HUDEP-2 (cell line): ENCODE measurements around the gene ZNF654.
"Not testable (repeated sequence)": the region's sequence is repeated elsewhere in the genome, so short reads cannot be mapped to it uniquely, and the experiment has no call there.

Experiments
- DNase-seq, 76 experiments: peaks; one replicate each; lab custom pipeline; 2025; ENCODE audit not compliant: unreplicated experiment in 76 of 76; lab: John Stamatoyannopoulos, UW

ZNF654 gene

DNA sequence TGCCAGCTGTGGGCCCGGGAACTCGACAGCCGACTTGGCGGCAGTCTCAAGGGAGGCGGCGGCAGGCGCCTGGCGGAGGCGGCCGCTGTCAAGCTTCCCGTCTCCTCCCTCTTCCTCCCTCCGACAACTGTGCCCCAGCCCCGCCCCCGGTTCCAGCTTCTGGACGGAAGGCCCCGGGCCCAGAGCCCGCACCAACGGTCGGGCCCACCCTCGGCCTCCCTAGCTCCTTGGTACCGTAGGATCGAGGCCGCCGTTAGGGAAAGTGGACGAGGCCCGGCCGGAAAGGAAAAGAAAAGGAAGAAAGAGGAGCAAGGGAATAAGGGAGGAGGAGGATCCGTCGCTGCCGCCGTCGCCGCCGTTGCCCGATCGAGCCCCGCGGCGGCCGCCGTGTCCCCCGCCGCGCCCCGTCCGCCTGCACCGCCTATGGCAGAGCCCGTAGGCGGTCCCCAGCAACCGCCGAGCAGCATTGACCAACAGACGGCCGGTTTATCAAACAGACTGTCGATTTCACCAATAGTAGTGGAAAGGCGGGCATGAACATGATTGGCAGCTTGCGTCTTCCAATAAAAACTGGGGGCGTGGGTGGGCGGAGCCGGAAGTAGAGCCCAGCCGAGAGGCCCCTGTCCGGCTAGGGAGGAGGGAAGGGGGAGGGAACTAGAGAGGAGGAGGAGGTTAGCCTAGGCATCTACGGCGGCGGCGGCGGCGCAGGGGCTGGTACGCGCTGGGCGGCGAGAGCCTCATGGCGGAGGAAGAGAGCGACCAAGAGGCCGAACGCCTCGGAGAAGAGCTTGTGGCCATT, at the start of gene ZNF654, which contains the start of gene CGGBP1:
Gene ZNF654 (plus strand): TSS at position 675 of the 799 bp plus-strand sequence. CDS start 65 bp downstream, at position 740.
Gene CGGBP1 (minus strand): TSS at position 425 of the 799 bp plus-strand sequence. CDS start 3,029 bp downstream, outside the sequence.
- peak; percentile 20 to 99 (median 96) for DNase-seq

DNA sequence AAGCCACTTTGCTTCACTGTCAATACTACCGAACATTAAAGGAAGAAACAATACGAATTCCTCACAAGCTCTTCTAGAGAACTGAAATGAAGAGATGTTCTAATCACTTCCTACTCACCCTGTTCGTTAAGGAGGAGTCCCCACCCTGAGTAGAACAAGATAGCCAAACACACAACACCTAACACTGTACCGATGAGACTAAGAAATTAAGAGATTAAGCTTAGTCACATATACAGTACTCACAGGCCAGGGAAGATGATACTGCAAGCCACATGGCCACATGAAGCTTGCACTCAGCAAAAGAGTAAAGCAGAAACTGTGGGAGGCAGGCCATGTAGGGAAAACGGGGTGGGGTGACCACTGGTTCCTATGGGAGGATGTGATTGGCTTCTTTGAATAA, 48.2 kb upstream of the ZNF654 start:
- DNase-seq = peak in 1 of 76 experiments; percentile 7

DNA sequence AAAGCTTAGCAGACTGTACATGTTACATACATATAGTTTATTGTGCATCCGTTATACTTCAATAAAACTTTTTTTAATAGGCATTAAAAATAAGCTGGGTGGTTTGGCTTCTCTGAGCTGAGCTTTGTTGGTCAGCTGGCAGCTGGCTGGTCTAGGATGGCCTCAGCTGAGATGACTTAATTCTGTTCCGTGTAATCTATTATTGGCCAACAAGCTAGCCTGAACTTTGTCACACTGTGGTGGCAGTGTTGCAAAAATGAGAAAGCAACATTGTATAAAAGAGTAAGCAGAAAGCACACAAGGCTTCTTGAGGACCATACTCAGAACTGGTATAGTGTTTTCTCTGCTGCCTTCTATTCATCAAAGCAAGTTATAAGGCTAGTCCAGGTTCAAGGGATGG, 45.5 kb upstream of the ZNF654 start:
- DNase-seq = no peak

DNA sequence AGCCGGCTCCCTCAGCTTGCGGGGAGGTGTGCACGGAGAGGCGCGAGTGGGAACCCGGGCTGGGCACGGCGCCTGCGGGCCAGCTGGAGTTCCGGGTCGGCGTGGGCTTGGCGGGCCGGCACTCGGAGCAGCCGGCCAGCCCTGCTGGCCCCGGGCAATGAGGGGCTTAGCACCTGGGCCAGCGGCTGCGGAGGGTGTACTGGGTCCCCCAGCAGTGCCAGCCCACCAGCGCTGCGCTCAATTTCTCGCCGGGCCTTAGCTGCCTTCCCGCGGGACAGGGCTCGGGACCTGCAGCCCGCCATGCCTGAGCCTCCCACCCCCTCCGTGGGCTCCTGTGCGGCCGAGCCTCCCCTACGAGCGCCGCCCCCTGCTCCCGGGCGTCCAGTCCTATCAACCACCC, 43.4 kb upstream of the ZNF654 start:
- not testable (repeated sequence) for DNase-seq

DNA sequence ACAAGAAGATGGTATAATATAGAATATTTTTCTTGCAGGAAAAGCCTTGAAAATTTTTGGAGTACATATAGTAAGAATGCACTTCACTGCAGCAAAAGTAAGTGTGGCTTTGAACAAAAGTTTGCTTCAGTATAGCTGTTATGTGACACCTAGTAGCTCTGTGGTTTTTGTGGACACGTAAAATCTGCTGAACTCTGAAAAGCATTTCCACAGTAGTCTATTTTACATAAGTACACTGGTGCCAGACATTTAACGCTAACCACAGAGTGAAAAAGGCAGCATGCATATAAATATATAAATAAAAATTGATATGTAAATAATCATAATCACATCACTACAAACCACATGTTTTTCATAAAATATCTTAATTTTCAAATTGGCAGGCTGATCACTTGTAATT, 40.0 kb upstream of the ZNF654 start:
- DNase-seq = no peak

DNA sequence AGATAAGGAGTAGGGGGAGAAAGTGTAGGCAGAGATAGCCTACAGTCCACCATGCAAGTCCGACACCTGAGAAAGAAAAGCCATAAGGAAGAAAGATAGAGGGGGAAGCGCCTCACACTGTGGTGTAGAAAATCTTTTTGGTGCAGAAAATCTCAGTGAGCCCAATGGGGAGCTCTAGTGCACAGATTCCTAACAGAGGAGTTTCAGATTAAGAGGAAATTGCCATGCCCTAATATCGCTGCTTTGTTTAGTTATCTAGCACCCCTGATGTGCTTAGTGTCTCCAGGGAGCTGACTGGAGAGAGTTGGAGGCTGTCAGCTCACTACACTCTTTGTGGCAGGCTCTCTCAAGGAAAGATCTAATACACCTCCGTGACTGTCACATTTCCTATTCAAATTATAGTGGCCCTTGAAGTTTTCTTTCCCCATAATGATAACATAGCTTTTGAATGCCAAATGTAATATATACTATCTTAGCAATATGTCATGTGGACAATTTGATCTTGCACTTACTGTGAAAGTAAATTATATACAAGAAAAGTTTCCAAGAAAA, 34.0 kb upstream of the ZNF654 start:
- no peak for DNase-seq

DNA sequence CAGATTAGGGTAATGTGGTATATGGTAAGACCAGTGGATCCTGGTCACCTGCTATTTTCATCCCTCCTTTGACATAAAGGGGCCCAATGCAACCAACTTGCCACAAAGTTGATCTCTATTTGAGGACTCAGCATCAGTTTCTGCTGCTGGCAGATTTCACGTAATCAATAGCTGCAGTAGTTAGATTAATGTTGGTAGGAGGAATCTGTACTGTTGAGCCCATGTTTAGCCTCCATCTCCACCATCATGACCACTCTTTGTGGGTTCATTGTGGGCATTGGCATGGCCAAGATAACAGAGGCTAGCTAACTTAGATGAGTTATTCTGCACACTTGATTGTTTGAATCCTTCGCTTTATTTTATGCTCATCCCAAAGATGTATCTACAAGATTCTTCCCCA, 30.2 kb upstream of the ZNF654 start:
- DNase-seq = no peak

DNA sequence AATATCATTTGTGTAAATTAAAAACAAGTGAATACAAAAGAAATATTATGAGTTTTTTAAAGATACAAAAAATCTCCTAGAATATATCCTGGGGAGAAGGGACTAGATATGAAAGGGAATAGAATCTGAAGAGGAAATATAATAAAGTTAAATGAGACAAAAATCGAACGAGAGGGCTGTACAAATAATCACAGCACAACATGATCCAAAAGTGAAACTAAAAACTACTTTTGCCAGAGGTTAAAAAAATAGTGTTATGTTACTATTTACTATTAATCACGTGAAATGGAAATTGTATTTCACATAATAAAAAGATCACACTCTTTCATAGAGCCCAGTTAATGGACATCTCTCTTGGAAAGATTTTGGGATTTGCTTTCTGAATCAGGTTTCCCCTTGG, 28.8 kb upstream of the ZNF654 start:
- no peak for DNase-seq

DNA sequence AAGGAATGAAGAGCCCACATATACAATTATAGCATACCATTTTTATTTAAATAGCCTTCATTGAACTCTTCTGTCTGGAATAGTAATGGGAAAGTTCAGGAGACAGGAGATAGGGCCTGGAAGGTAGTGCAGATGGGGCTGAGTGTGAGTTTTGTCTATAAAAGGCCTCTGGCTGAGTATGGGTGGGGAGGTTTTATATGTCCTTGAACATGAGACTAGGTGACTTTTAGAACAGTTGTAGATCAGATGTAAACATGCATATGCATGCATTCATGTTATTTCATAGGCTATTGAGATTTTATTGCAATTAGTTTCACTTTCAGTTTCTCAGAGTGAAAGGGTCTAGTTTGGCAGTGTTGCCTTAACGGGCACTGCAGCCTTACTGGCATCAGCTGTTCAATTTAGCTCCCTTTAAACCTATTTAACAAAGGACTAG, 27.4 kb upstream of the ZNF654 start:
- peak in 7 of 76 experiments; percentile 4 to 10 (median 4) for DNase-seq

DNA sequence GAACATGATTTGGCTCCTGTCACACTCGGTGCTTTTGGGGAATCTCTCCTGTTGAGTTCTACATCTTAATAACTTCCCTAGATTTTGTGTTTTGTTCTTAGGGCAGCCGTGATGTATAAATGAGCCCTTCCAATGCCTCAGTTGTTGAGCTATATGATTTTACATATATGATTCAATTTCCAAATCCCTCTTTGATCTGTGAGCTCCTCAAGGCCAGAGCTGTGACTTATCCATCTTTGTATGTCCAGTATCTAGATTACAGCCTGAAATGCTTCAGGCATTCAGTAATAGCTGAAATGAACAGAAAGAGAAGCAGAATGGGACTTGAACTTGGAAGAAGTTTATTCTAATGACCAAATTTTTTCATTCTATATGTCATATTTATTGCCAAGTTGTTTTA, 26.8 kb upstream of the ZNF654 start:
- no peak for DNase-seq

DNA sequence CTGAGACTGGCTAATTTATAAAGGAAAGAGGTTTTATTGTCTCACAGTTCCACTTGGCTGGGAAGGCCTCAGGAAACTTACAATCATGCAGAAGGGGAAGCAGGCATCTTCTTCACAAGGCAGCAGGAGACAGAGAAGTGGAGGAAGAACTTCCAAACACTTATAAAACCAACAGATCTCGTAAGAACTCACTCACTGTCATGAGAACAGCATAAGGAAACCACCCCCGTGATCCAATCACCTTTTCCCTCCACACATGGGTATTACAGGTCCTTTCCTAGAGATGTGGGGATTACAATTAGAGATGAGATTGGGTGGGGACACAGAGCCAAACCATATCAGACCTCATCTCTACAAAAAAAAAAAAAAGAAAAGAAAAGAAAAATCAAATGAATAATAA, 26.0 kb upstream of the ZNF654 start:
- DNase-seq = no peak

DNA sequence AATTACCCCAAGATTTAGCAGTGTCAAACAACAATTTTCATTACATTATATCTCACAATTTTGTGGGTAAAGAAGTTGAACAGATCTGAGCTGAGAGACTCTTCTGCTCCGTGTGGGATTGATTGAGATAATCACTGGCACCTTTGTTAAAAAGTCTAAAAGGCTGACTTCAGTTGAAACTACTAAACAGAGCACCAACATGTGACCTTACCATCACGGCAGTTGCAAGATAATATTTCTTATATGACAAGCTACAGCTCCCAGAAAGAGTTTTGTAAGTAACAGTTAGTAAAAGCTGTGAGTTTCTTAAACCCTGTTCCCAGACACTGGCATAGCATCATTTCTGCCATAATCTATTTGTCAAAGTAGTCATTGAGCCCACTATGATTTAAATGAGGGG, 25.2 kb upstream of the ZNF654 start:
- peak in 2 of 76 experiments; percentile 7 to 11 for DNase-seq

DNA sequence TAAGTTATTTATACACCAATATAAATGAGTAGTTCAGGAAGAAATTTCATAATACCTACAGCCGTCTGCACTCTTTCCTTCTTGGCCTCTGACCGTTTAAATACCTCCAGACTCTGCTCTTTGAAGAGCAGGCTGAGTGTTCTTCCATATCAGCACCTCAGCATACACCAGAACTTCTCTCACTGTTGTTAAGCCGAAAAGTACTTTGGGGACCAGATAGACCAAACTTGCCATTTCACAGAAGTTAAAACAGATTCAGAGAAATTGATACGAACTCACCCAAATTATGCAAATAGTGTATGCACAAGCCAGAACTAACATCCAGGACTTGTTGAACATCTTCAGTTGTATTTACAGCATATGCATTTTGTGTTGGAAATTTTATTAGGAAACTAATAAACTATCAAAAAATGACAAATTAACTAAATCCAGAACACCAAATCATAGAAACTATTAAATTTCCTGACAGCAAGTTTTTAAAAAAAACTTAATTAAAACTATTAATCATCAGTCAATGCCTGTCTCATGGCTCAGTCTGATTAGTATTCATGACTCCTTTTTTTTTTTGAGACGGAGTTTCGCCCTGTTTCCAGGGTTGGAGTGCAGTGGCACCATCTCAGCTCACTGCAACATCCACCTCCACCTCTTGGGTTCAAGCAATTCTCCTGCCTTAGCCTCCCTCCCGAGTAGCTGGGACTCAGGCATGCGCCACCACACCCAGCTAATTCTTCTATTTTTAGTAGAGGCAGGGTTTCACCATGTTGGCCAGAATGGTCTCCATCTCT, 24.4 kb upstream of the ZNF654 start:
- peak in 19 of 76 experiments; percentile 3 to 78 (median 14) for DNase-seq

DNA sequence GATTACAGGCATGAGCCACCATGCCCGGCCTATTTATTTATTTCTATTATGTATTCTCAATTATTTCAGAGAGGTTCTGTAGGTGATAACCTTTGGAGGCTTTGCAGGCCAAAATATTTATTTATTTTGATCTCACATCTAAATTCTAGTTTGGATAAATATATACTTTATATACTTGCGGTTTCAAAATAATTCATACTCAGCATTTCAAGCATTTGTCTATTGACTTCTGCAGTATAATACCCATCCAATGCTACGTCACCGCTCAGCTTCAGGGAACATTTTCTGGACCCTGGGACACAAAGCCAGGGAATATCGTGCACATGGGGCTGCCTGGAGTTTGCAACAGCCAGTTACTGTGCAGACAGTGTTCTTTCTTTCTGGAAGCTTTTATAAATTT, 22.8 kb upstream of the ZNF654 start:
- no peak for DNase-seq

DNA sequence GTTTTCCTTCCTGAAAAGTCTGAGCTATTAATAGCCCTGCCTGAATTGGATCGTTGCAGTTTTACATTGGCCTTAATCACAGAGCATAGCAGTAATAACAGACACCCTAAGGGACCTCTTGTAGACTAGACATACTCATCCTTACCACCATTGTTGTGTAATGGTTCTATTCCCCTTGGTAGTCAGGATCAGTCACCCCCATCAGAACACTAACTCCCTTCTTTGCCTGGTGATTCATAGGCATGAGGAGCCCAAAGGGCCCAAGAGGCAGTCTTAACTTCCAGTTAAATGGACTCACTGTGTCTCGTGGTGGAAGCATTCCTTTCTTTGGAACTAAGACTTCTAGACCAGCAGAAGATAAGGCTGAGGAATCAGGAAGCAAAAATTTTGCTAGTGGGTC, 20.5 kb upstream of the ZNF654 start:
- DNase-seq = no peak

DNA sequence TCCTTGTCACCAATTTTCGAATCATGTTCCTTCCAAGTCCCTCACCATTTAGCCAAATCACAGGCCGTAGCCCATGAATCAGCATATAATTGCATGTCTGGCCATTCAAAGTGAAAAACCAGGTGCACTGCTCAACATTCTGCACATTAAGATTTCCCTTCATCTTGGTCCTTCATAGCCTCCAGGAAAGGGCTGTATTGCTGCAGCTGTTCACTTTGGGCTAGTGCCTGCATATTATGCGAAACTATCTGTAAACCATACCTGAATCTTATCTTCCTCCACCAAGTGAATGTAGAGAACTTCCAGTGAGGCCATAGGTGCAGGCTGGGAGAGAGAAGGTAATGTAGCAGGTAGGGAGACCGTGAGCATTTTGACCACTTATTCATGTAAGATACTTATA, 18.5 kb upstream of the ZNF654 start:
- DNase-seq = no peak

DNA sequence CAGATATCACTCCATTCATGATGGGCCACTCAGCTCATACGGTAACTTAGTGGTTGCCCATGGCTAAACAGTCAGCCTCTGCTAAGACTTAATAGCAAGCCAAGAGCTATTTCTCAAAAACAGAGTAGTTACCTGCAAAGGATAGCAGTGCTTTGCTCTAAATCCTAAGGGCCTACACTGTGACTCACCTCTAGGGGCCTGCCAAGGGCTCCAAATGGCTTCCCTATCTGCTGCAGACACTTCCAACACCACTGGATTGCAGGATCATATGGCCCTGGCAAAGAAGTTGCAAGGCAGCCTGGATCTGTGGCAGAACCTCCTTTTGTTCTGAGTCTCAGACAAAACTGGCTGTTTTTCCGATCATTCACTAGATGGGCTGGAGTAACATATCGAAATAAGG, 18.1 kb upstream of the ZNF654 start:
- DNase-seq = no peak

DNA sequence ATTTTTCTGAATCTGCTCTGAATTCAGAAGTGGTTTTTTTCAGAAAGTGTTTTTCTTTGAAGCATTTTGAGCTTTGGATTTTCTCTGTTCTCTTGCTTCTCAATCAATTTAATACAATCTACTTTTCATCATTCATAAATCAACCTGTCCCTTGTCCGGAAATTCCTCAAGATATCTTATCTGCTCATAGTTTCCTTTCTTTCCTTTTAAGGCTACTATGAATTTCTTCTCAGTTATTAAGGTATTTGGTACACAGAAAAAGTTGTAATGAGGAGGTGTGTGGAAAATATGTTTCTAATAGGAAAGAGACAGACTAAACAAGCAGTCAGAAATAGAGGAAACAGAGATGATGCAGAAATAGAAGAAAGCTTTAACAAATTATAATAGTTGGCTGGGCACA, 14.6 kb upstream of the ZNF654 start:
- DNase-seq = no peak

DNA sequence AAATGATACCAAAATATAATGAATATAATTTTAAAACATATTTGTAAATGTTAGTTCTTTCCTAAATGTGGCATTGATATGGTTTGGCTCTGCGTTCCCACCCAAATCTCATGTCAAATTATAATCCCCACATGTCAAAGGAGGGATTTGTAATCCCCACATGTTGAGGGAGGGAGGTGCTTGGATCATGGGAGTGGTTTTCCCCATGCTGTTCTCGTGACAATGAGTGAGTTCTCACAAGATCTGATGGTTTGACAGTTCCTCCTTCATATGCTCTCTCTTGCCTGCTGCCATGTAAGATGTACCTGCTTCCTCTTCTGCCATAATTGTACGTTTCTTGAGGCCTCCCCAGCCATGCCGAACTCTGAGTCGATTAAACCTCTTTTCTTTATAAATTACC, 12.3 kb upstream of the ZNF654 start:
- DNase-seq = no peak

DNA sequence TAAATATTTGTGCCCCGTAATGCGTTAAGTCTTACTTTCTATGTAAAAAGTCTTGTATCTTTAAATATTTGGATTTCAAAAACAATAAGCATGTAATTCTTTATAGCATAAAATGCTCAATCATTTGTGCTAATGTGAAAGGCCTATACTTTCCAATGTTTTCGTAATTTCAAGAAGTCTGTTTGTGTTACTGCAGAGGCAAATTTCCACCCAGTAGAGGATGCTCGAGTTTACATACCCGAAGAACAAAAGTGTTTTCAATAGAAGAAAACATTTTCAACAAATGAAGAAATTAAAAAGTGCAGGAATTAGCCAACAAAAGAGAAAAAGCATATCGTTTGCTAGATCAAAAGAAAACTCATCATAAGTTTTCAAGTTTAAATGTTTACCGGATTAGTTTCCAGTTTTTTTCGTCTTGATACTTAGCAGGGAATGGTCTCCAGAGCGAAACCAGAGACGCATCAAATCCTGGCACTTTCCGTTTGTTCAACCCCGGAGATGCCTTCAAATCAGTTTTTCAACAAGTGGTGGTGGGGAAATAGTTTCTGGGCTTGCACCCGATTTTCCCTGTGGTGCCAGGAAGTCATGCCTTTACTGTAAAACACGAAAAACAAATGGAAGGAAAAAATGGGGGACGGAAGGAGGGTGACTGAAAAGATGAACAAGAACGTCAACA, 1.3 kb upstream of the ZNF654 start:
- peak in 2 of 76 experiments; percentile 11 to 26 for DNase-seq

DNA sequence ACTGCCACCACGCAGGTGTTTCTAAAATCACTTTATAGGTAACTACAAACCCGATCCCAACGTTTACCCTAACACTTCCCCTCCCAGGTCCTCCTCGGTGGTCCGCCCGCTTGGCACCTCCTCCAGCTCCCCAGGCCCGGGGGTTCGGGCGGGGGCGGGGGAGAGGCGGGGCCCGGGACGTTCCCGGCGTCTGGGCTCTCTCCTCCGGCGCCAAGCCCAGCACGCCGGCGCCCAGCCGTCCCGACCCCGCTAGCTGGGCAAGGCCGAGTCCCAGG, 812 bp upstream of the ZNF654 start:
- peak in 3 of 76 experiments; percentile 35 to 63 (median 37) for DNase-seq
